ENCODE results near the gene DUSP10. TPM values are rescaled to one million over a fixed set of nuclear protein-coding genes. Genes with fewer than 3 reads are reported as not detected.
A peak's percentile ranks its signal among the peaks of the same experiment; 100 is the strongest.

Gene DUSP10
- total RNA-seq, 1 donor from 2014 or later: 19.4 TPM

- intact Hi-C loops (cut with micrococcal nuclease): no loop called here
- Mint-ChIP-seq H3K27me3 (ENCODE audit: insufficient read depth) (no peaks in the 10 kb centered on the region), H3K9me3 (peaks cover 20% of the 10 kb centered on the region), H3K36me3 (ENCODE audit: low read depth) (peaks cover 7% of the 10 kb centered on the region), H3K27ac (no peak overlapping the region), H3K4me1 (ENCODE audit: low read depth) (peaks cover 66% of the 10 kb centered on the region), H3K4me3 (no peak overlapping the region)
- DNase-seq (ENCODE audit: low spot score): no peak
Observed at GRCh38 chr1:221759436-221759835, 17.5 kb upstream of the DUSP10 start.

- intact Hi-C loops (cut with micrococcal nuclease): no loop called here
- H3K4me1 Mint-ChIP-seq (ENCODE audit: low read depth): peaks cover 76% of the 10 kb centered on the region
Observed at GRCh38 chr1:221758455-221758854, 16.6 kb upstream of the DUSP10 start.

GRCh38 chr1:221756830-221757551, 15.1 kb upstream of the DUSP10 start:
- H3K36me3 Mint-ChIP-seq (ENCODE audit: low read depth): peaks cover 15% of the 10 kb centered on the region
- intact Hi-C loops (cut with micrococcal nuclease): no loop called here
- DNase-seq (ENCODE audit: low spot score): no peak
- H3K27ac Mint-ChIP-seq: peak overlapping the region; percentile 41
- H3K4me1 Mint-ChIP-seq (ENCODE audit: low read depth): peaks cover 81% of the 10 kb centered on the region
- peaks cover 32% of the 10 kb centered on the region for H3K9me3 Mint-ChIP-seq
- H3K4me3 Mint-ChIP-seq: no peak overlapping the region
- no peaks in the 10 kb centered on the region for H3K27me3 Mint-ChIP-seq (ENCODE audit: insufficient read depth)

More at GRCh38 chr1:221758455-221758854, 16.6 kb upstream of the DUSP10 start:
- Mint-ChIP-seq H3K36me3 (ENCODE audit: low read depth) (peaks cover 14% of the 10 kb centered on the region), H3K27me3 (ENCODE audit: insufficient read depth) (no peaks in the 10 kb centered on the region), H3K9me3 (peaks cover 29% of the 10 kb centered on the region), H3K4me3 (no peak overlapping the region), H3K27ac (peak overlapping the region; percentile 65)
- no peak for DNase-seq (ENCODE audit: low spot score)

- Mint-ChIP-seq H3K9me3 (peaks cover 39% of the 10 kb centered on the region), H3K4me1 (ENCODE audit: low read depth) (peaks cover 69% of the 10 kb centered on the region), H3K27ac (peak overlapping the region; percentile 82), H3K27me3 (ENCODE audit: insufficient read depth) (no peaks in the 10 kb centered on the region), H3K36me3 (ENCODE audit: low read depth) (peaks cover 20% of the 10 kb centered on the region), H3K4me3 (peak overlapping the region; percentile 59)
- DNase-seq (ENCODE audit: low spot score): no peak
- intact Hi-C loops (cut with micrococcal nuclease): loop anchor here (1.0 kb wide), 7 partner anchors 12 to 240 kb away; partner anchors contain the start of gene DUSP10
Observed at GRCh38 chr1:221753828-221754188, 11.9 kb upstream of the DUSP10 start.

GRCh38 chr1:221751226-221751887, 9.5 kb upstream of the DUSP10 start:
- Mint-ChIP-seq H3K4me1 (ENCODE audit: low read depth) (peaks cover 47% of the 10 kb centered on the region), H3K27me3 (ENCODE audit: insufficient read depth) (no peaks in the 10 kb centered on the region), H3K4me3 (no peak overlapping the region), H3K9me3 (peaks cover 29% of the 10 kb centered on the region), H3K27ac (no peak overlapping the region), H3K36me3 (ENCODE audit: low read depth) (peaks cover 19% of the 10 kb centered on the region)
- no peak for DNase-seq (ENCODE audit: low spot score)
- intact Hi-C loops (cut with micrococcal nuclease): no loop called here

GRCh38 chr1:221748981-221749380, 7.1 kb upstream of the DUSP10 start:
- H3K9me3 Mint-ChIP-seq: peaks cover 14% of the 10 kb centered on the region
- H3K36me3 Mint-ChIP-seq (ENCODE audit: low read depth): peaks cover 12% of the 10 kb centered on the region
- DNase-seq (ENCODE audit: low spot score): no peak
- no peak overlapping the region for H3K27ac Mint-ChIP-seq
- H3K4me1 Mint-ChIP-seq (ENCODE audit: low read depth): peaks cover 27% of the 10 kb centered on the region
- H3K27me3 Mint-ChIP-seq (ENCODE audit: insufficient read depth): no peaks in the 10 kb centered on the region
- no peak overlapping the region for H3K4me3 Mint-ChIP-seq
- intact Hi-C loops (cut with micrococcal nuclease): loop anchor here (10.0 kb wide), 2 partner anchors 426 to 966 kb away; partner anchors contain the start of genes AIDA and BROX

GRCh38 chr1:221747839-221748238, 6.0 kb upstream of the DUSP10 start:
- Mint-ChIP-seq H3K4me1 (ENCODE audit: low read depth) (peaks cover 24% of the 10 kb centered on the region), H3K4me3 (no peak overlapping the region), H3K27ac (no peak overlapping the region), H3K27me3 (ENCODE audit: insufficient read depth) (no peaks in the 10 kb centered on the region), H3K9me3 (peaks cover 7% of the 10 kb centered on the region), H3K36me3 (ENCODE audit: low read depth) (peaks cover 6% of the 10 kb centered on the region)
- DNase-seq (ENCODE audit: low spot score): no peak
- intact Hi-C loops (cut with micrococcal nuclease): loop anchor here (10.0 kb wide), 2 partner anchors 427 to 967 kb away; partner anchors contain the start of genes AIDA and BROX

- H3K36me3 Mint-ChIP-seq (ENCODE audit: low read depth): peaks cover 10% of the 10 kb centered on the region
- H3K27ac Mint-ChIP-seq: peak overlapping the region; percentile 82
- no peak for DNase-seq (ENCODE audit: low spot score)
- intact Hi-C loops (cut with micrococcal nuclease): loop anchor here (2.0 to 10.0 kb wide), 4 partner anchors 265 to 971 kb away; partner anchors contain the start of genes AIDA, BROX and HLX
- H3K9me3 Mint-ChIP-seq: no peaks in the 10 kb centered on the region
- peaks cover 9% of the 10 kb centered on the region for H3K4me1 Mint-ChIP-seq (ENCODE audit: low read depth)
- peak overlapping the region; percentile 83 for H3K4me3 Mint-ChIP-seq
- H3K27me3 Mint-ChIP-seq (ENCODE audit: insufficient read depth): no peaks in the 10 kb centered on the region
Observed at GRCh38 chr1:221743416-221744208, 1.7 kb upstream of the DUSP10 start.

- H3K27ac Mint-ChIP-seq: peak overlapping the region; percentile 82
- H3K4me1 Mint-ChIP-seq (ENCODE audit: low read depth): peaks cover 9% of the 10 kb centered on the region
- no peaks in the 10 kb centered on the region for H3K9me3 Mint-ChIP-seq
- peak overlapping the region; percentile 83 for H3K4me3 Mint-ChIP-seq
- no peaks in the 10 kb centered on the region for H3K27me3 Mint-ChIP-seq (ENCODE audit: insufficient read depth)
- intact Hi-C loops (cut with micrococcal nuclease): loop anchor here (1.0 to 10.0 kb wide), 18 partner anchors 12 to 972 kb away; partner anchors contain the start of genes AIDA, BROX and HLX
- DNase-seq (ENCODE audit: low spot score): peak; percentile 83
- H3K36me3 Mint-ChIP-seq (ENCODE audit: low read depth): peaks cover 18% of the 10 kb centered on the region
Observed at GRCh38 chr1:221742555-221743415, 896 bp upstream of the DUSP10 start.

GRCh38 chr1:221740993-221741702, 741 bp downstream of the DUSP10 start:
- H3K9me3 Mint-ChIP-seq: no peaks in the 10 kb centered on the region
- no peak overlapping the region for H3K27ac Mint-ChIP-seq
- no peak overlapping the region for H3K4me3 Mint-ChIP-seq
- H3K36me3 Mint-ChIP-seq (ENCODE audit: low read depth): peaks cover 34% of the 10 kb centered on the region
- no peaks in the 10 kb centered on the region for H3K27me3 Mint-ChIP-seq (ENCODE audit: insufficient read depth)
- H3K4me1 Mint-ChIP-seq (ENCODE audit: low read depth): peaks cover 9% of the 10 kb centered on the region
- intact Hi-C loops (cut with micrococcal nuclease): loop anchor here (1.0 to 10.0 kb wide), 5 partner anchors 15 to 974 kb away; partner anchors contain the start of genes AIDA, BROX and HLX
- DNase-seq (ENCODE audit: low spot score): peak; percentile 25

- no peaks in the 10 kb centered on the region for H3K27me3 Mint-ChIP-seq (ENCODE audit: insufficient read depth)
- no peak overlapping the region for H3K27ac Mint-ChIP-seq
Observed at GRCh38 chr1:221740369-221740992, 1.4 kb downstream of the DUSP10 start.

More at GRCh38 chr1:221740369-221740992, 1.4 kb downstream of the DUSP10 start:
- peaks cover 40% of the 10 kb centered on the region for H3K36me3 Mint-ChIP-seq (ENCODE audit: low read depth)
- DNase-seq (ENCODE audit: low spot score): no peak
- no peak overlapping the region for H3K4me3 Mint-ChIP-seq
- intact Hi-C loops (cut with micrococcal nuclease): loop anchor here (5.0 to 10.0 kb wide), 3 partner anchors 434 to 974 kb away; partner anchors contain the start of genes AIDA, BROX and HLX
- peaks cover 9% of the 10 kb centered on the region for H3K4me1 Mint-ChIP-seq (ENCODE audit: low read depth)
- H3K9me3 Mint-ChIP-seq: no peaks in the 10 kb centered on the region

Measured in activated T-helper 1 cell treated with anti-CD3 and anti-CD28 coated beads, Interleukin-12 subunit alpha, Interleukin-12 subunit beta, Interleukin-2, Interleukin-4 antibody, amounts not matched to agents 30 ng/mL and 10 ng/mL and 1 ng/mL, durations not matched to agents 14 hours and 24 hours and 36 hours (primary cell).